ENCODE results near the gene SYT6. TPM values are rescaled to one million over a fixed set of nuclear protein-coding genes. Genes with fewer than 3 reads are reported as not detected.

Gene SYT6
- total and polyA plus RNA-seq, 4 experiments from 2014 or later, result not detected

DNA sequence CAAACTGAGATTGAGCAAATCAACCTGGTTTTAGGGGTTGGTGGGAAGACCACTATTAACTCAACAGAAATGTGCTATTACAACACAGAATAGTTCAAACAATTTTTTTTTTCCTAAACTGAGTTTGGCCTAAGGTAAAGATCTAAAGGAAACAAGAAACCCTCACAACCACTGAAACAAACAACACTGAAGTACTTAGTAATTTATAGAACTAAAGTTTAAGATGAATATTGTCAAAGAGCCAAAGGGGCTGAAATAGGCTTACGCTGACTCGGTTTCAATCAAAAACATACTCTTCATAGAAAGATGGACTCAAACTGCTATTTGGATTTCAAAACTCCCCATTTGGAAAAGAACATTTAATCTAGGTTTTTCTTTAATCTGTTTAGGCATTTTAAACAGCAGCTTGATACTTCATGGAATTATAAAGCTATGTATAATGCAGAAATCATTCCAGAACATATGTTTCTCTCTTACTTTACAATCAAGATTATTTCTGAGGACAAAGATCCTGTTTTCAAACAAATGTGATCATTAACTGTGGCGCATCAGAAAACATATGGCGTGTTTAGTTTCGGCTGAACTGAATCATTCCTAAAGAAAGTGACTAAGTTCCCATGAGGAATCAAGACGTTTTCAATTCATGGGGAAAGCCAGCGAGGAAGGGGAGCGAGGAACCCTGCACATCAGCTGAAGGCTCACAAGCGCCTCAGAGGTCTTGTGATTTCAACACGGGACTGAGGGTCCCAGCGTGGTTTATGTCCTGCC, 62.7 kb downstream of the SYT6 start:
- Mint-ChIP-seq H3K4me1 (peaks cover 0 to 2% (median under 1%) of the 10 kb centered on the region in 4 donors), H3K9me3 (peaks cover 0 to 2% (median 0%) of the 10 kb centered on the region in 8 donors), H3K36me3 (no peaks in the 10 kb centered on the region), H3K27me3 (peaks cover 1 to 5% of the 10 kb centered on the region in 2 donors), H3K27ac (no peak overlapping the region), H3K4me3 (no peak overlapping the region)
- H3K9me3 ChIP-seq (ENCODE audit: control insufficient read depth in 1 of 2, low read length in 2 of 2), result no peaks in the 10 kb centered on the region
- no peak for DNase-seq
- no peaks in the 10 kb centered on the region for H3K27me3 ChIP-seq (ENCODE audit: insufficient read depth, low read length)
- no peak overlapping the region for H3K4me3 ChIP-seq (ENCODE audit: low read length in 2 of 2)
- ChIA-PET CTCF (ENCODE audit: partially characterized antibody) (no interaction called here), POLR2A (ENCODE audit: partially characterized antibody) (no interaction called here)
- no peak overlapping the region for H3K27ac ChIP-seq (ENCODE audit: low read depth, low read length)
- no peaks in the 10 kb centered on the region for H3K4me1 ChIP-seq (ENCODE audit: insufficient read depth, low read length)
- intact Hi-C loops (cut with micrococcal nuclease), result no loop called here
- H3K36me3 ChIP-seq (ENCODE audit: insufficient read depth, low read length), result no peaks in the 10 kb centered on the region

DNA sequence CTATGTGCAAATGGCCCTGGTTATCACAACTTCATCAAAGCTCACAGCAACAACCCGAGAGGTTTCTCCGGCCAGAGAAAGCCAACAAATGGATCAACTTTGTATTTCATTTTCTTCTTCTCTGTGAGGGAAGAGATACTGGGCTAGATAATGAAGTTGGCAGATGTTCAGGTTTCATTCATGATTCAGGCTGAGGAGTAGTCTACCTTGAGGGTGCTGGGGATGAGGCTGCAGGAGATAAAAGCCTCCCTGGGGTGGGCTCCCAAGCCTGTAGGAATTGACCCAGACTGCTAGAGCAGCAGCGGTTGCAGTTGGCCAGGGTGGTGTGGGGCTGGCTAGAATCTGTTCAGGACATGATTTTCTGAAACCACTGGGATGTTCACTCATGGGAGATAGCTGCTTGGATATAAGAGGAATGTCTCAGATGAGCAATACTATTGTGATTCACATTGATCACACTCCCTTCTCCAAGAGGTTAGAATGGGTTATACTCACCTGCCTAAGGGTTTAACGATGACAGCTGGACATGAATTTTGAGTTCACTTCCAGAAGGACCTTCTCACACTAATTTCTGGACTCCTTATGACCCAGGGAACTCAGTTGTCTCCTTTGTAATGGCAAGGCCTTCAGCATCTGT, 64.0 kb downstream of the SYT6 start:
- H3K27ac Mint-ChIP-seq, result no peak overlapping the region
- no peaks in the 10 kb centered on the region for H3K27me3 ChIP-seq (ENCODE audit: insufficient read depth, low read length)
- no peak overlapping the region for H3K4me3 ChIP-seq (ENCODE audit: low read length in 2 of 2)
- DNase-seq, result no peak
- peaks cover 0 to 2% (median 0%) of the 10 kb centered on the region in 8 donors for H3K9me3 Mint-ChIP-seq
- intact Hi-C loops (cut with micrococcal nuclease), result no loop called here
- POLR2A ChIA-PET (ENCODE audit: partially characterized antibody), result no interaction called here
- H3K9me3 ChIP-seq (ENCODE audit: control insufficient read depth in 1 of 2, low read length in 2 of 2), result no peaks in the 10 kb centered on the region
- H3K4me1 ChIP-seq (ENCODE audit: insufficient read depth, low read length), result no peaks in the 10 kb centered on the region
- no peak overlapping the region for H3K27ac ChIP-seq (ENCODE audit: low read depth, low read length)
- peaks cover 1 to 4% of the 10 kb centered on the region in 2 donors for H3K27me3 Mint-ChIP-seq
- no peaks in the 10 kb centered on the region for H3K36me3 ChIP-seq (ENCODE audit: insufficient read depth, low read length)
- H3K4me1 Mint-ChIP-seq, result peaks cover 0 to 2% (median under 1%) of the 10 kb centered on the region in 4 donors
- CTCF ChIA-PET (ENCODE audit: partially characterized antibody), result no interaction called here
- peak overlapping the region in 1 of 8 donors; percentile 1 for H3K4me3 Mint-ChIP-seq
- no peaks in the 10 kb centered on the region for H3K36me3 Mint-ChIP-seq

DNA sequence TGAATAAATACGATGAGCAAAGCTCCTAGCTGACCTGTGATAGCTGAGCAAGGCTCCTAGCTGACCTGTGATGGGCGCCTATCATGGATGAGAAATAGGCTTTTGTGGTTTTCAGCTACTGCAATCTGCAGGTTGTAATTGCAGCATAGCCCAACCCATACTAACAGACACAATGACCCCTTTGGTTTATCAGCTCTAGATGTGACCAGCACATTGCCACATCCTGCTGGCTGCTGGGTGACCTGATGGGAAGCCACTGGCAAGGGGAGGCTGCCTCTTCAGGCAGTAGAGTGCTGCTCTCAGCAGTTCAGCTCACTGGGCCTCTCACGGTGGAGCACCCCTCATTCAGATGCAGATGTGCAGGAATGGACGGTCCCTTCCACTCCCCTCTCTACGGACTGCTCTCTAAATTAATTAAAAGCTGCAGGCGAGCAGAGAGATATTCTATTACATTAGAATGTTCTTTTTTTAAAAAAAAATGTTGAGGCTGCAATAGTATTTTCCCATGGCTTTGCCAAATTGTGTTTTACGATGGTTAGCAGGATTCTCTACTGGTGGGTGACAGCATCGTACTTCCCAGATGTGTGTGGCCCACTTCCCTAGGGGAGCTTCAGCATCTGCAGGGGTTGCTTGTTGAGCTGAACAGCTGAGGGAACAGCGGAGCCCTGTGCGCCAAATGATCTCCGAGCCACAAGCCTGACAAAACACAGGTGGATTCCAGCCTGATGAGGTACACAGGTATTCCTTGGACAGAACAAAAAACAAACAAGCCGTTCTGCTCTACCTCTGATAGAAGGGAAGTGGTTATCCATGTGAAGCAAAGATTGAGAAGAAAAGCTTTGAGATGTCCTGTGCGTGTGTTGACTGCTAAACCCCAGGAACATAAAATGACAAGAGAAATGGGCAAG, 65.0 kb downstream of the SYT6 start:
- CTCF ChIA-PET (ENCODE audit: partially characterized antibody), result no interaction called here
- H3K27ac ChIP-seq (ENCODE audit: low read depth, low read length), result no peak overlapping the region
- H3K36me3 ChIP-seq (ENCODE audit: insufficient read depth, low read length), result no peaks in the 10 kb centered on the region
- H3K4me1 Mint-ChIP-seq, result peaks cover 0 to 2% (median under 1%) of the 10 kb centered on the region in 4 donors
- no peak overlapping the region for H3K27ac Mint-ChIP-seq
- H3K4me1 ChIP-seq (ENCODE audit: insufficient read depth, low read length), result no peaks in the 10 kb centered on the region
- POLR2A ChIA-PET (ENCODE audit: partially characterized antibody), result no interaction called here
- H3K9me3 Mint-ChIP-seq, result peaks cover 0 to 2% (median 0%) of the 10 kb centered on the region in 8 donors
- no peaks in the 10 kb centered on the region for H3K9me3 ChIP-seq (ENCODE audit: control insufficient read depth in 1 of 2, low read length in 2 of 2)
- peaks cover 1 to 4% of the 10 kb centered on the region in 2 donors for H3K27me3 Mint-ChIP-seq
- H3K4me3 ChIP-seq (ENCODE audit: low read length in 2 of 2), result no peak overlapping the region
- H3K4me3 Mint-ChIP-seq, result no peak overlapping the region
- intact Hi-C loops (cut with micrococcal nuclease), result no loop called here
- no peak for DNase-seq
- H3K36me3 Mint-ChIP-seq, result no peaks in the 10 kb centered on the region
- H3K27me3 ChIP-seq (ENCODE audit: insufficient read depth, low read length), result no peaks in the 10 kb centered on the region

DNA sequence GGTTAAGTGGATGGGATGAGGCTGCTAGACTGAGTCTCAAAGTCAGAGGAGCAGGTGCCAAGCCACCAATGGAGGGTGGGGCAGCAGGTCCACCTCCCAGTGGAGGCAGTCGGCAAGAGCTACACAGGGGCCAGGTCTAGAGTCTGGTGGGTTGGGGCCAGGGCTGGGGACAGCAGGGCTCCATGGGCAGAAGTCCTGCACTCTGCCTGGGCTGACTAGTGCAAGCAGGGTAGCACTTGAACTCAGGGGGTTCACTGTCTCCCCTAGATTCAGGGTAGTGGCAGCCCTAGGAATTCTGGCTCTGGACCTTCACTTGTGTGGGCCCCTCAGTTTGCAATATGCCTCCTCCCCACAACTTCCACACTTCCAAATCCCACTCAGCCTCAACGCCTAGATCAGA, 66.2 kb downstream of the SYT6 start:
- no peak overlapping the region for H3K4me3 ChIP-seq (ENCODE audit: low read length in 2 of 2)
- CTCF ChIA-PET (ENCODE audit: partially characterized antibody), result no interaction called here

DNA sequence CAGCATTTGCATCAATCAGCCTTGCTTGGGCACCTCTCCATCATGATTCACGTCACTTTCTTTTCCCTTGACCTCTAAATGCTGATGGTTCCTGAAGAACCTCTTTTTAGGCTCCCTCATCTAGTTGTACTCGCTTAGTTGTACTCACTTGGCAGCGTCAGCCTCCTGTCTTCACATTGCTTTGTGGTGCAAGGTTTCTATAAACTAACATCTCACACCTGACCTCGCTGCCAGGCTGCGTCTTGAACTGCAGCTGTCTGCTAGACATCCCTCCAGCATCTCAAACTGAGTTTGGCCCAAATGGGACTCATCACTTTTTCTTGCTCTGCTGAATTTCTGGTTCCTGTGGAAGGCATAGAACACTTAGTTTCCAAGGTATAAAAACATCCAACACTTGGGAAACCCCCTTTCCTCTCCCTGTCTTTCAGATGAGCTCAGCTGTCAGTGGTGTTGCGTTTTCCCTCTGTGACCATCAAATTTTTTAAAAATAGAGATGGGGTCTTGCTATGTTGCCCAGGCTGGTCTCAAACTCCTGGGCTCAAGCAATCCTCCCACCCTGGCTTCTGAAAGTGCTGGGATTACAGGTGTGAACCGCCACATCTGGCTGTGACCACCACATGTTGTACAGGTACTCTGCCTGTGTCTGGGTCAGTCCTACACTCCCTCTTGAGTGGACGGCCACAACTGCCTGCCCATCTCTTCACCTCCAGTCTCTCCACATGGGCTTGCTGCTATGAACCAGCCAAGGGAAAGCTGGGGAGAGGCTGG, 66.9 kb downstream of the SYT6 start:
- Mint-ChIP-seq H3K27me3 (peaks cover 0 to 8% of the 10 kb centered on the region in 2 donors), H3K4me1 (peaks cover 0 to 2% (median under 1%) of the 10 kb centered on the region in 4 donors), H3K9me3 (peaks cover 0 to 2% (median 0%) of the 10 kb centered on the region in 8 donors), H3K36me3 (no peaks in the 10 kb centered on the region), H3K4me3 (no peak overlapping the region), H3K27ac (no peak overlapping the region)
- no peak overlapping the region for H3K4me3 ChIP-seq (ENCODE audit: low read length in 2 of 2)
- DNase-seq, result no peak
- no peaks in the 10 kb centered on the region for H3K9me3 ChIP-seq (ENCODE audit: control insufficient read depth in 1 of 2, low read length in 2 of 2)
- H3K27ac ChIP-seq (ENCODE audit: low read depth, low read length), result no peak overlapping the region
- CTCF ChIA-PET (ENCODE audit: partially characterized antibody), result no interaction called here
- H3K4me1 ChIP-seq (ENCODE audit: insufficient read depth, low read length), result no peaks in the 10 kb centered on the region
- POLR2A ChIA-PET (ENCODE audit: partially characterized antibody), result no interaction called here
- no peaks in the 10 kb centered on the region for H3K36me3 ChIP-seq (ENCODE audit: insufficient read depth, low read length)
- H3K27me3 ChIP-seq (ENCODE audit: insufficient read depth, low read length), result no peaks in the 10 kb centered on the region
- intact Hi-C loops (cut with micrococcal nuclease), result no loop called here

More for the DNA sequence above, 66.2 kb downstream of the SYT6 start:
- Histone ChIP-seq H3K36me3 (ENCODE audit: insufficient read depth, low read length) (no peaks in the 10 kb centered on the region), H3K27ac (ENCODE audit: low read depth, low read length) (no peak overlapping the region), H3K4me1 (ENCODE audit: insufficient read depth, low read length) (no peaks in the 10 kb centered on the region), H3K9me3 (ENCODE audit: control insufficient read depth in 1 of 2, low read length in 2 of 2) (no peaks in the 10 kb centered on the region), H3K27me3 (ENCODE audit: insufficient read depth, low read length) (no peaks in the 10 kb centered on the region)
- peak overlapping the region in 1 of 8 donors; percentile 31 for H3K4me3 Mint-ChIP-seq
- H3K36me3 Mint-ChIP-seq, result no peaks in the 10 kb centered on the region
- no peak for DNase-seq
- H3K27me3 Mint-ChIP-seq, result peaks cover 1 to 7% of the 10 kb centered on the region in 2 donors
- no peak overlapping the region for H3K27ac Mint-ChIP-seq
- POLR2A ChIA-PET (ENCODE audit: partially characterized antibody), result no interaction called here
- peaks cover 0 to 2% (median under 1%) of the 10 kb centered on the region in 4 donors for H3K4me1 Mint-ChIP-seq
- H3K9me3 Mint-ChIP-seq, result peaks cover 0 to 2% (median 0%) of the 10 kb centered on the region in 8 donors
- intact Hi-C loops (cut with micrococcal nuclease), result no loop called here

DNA sequence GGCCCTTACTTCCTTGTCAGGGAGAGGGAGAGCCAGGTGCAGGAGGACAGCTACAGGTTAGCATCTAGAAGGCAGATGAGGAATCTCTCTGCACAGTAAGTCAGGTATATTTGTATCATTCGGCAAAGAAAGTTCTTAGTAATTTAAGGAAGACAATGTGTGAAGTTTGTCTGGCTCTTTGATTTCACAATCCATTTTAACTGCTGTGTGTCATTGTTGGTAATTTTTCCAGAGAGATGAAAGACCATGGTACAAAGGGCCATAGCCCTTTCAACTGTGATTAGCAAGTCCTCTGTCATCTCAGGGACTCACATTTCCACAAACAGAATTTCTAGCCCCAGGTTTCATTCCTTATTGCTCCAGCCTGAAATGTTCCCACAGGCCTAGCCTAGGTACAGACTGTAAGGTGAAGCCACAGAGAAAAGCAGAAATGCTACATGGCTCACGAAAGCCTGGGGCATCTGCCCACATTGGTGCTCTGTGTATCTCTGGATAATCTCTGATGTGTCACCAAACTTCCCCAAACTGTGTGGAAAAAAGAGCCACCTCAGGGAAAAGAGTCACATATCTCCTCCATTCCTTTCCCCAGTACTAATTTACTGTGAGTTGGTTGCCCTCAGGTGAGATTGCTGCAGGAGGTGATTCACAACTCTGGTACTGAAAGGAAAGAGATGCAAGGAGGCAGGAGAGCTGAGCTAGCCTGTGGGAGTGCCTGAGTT, 70.6 kb downstream of the SYT6 start:
- no peaks in the 10 kb centered on the region for H3K36me3 Mint-ChIP-seq
- no peaks in the 10 kb centered on the region for H3K36me3 ChIP-seq (ENCODE audit: insufficient read depth, low read length)
- DNase-seq, result no peak
- intact Hi-C loops (cut with micrococcal nuclease), result no loop called here
- H3K27ac Mint-ChIP-seq, result no peak overlapping the region
- no peaks in the 10 kb centered on the region for H3K4me1 ChIP-seq (ENCODE audit: insufficient read depth, low read length)
- ChIA-PET CTCF (ENCODE audit: partially characterized antibody) (interaction anchor here (0.5 kb wide), 1 partner anchor 200 kb away, joined by 3 read pairs; no protein-coding TSS in a partner anchor), POLR2A (ENCODE audit: partially characterized antibody) (no interaction called here)
- no peaks in the 10 kb centered on the region for H3K27me3 ChIP-seq (ENCODE audit: insufficient read depth, low read length)
- H3K27ac ChIP-seq (ENCODE audit: low read depth, low read length), result no peak overlapping the region
- no peaks in the 10 kb centered on the region for H3K4me1 Mint-ChIP-seq
- no peak overlapping the region for H3K4me3 Mint-ChIP-seq
- peaks cover 3 to 14% of the 10 kb centered on the region in 2 donors for H3K27me3 Mint-ChIP-seq
- no peak overlapping the region for H3K4me3 ChIP-seq (ENCODE audit: low read length in 2 of 2)
- no peaks in the 10 kb centered on the region for H3K9me3 ChIP-seq (ENCODE audit: control insufficient read depth in 1 of 2, low read length in 2 of 2)
- H3K9me3 Mint-ChIP-seq, result peaks cover 0 to 2% (median 0%) of the 10 kb centered on the region in 8 donors

All from CD4-positive, alpha-beta memory T cell (primary cell).